Prostate gland (tissue), 2 donors: Measurements from ENCODE around the gene NSG2.

Experiments
- CTCF ChIP-seq, 4 experiments: fragments of 200-600 bp in 2 of 4; fragments of 450-650 bp in 2 of 4; sonication (generic) in 2 of 4; IDR thresholded peaks; 1 replicate in 3 of 4; 2 replicates in 1 of 4; pipeline ENCODE4 v1.5.1; 2016 to 2019; ENCODE audit warnings: antibody characterized with exemption in 4 of 4, mild to moderate bottlenecking in 2 of 4, moderate library complexity in 2 of 4
- POLR2A ChIP-seq: fragments of 450-650 bp; IDR thresholded peaks from one replicate; pipeline ENCODE4 v1.6.1; 2016; ENCODE audit warnings: antibody characterized with exemption, mild to moderate bottlenecking

- TF ChIP-seq POLR2A (no peak), CTCF (IDR thresholded peaks at IDR 0.05) (no peak)
Observed at GRCh38 chr5:174111287-174111973, 65.9 kb downstream of the NSG2 start.
